ENCODE measurements around the gene STEAP3.

Gene STEAP3

GRCh38 chr2:119197529-119198239 lies 25.9 kb upstream of the STEAP3 start:
- DNase-seq (ENCODE audit: low read depth) = no peak
- TF ChIP-seq CTCF (IDR thresholded peaks at IDR 0.05; ENCODE audit: insufficient read depth, low read depth, low read length, missing control alignments) = no peak
- no peak overlapping the region for H3K4me3 ChIP-seq (ENCODE audit: low read length)

GRCh38 chr2:119198240-119198840 lies 25.3 kb upstream of the STEAP3 start:
- no peak overlapping the region for H3K4me3 ChIP-seq (ENCODE audit: low read length)
- DNase-seq (ENCODE audit: low read depth) = no peak
- no peak for TF ChIP-seq CTCF (IDR thresholded peaks at IDR 0.05; ENCODE audit: insufficient read depth, low read depth, low read length, missing control alignments)

GRCh38 chr2:119201815-119202214 lies 21.8 kb upstream of the STEAP3 start:
- DNase-seq (ENCODE audit: low read depth) = no peak
- TF ChIP-seq CTCF (IDR thresholded peaks at IDR 0.05; ENCODE audit: insufficient read depth, low read depth, low read length, missing control alignments) = no peak
- no peak overlapping the region for H3K4me3 ChIP-seq (ENCODE audit: low read length)

GRCh38 chr2:119202610-119203310 lies 20.9 kb upstream of the STEAP3 start:
- peak; percentile 33 for DNase-seq (ENCODE audit: low read depth)

GRCh38 chr2:119204525-119204924 lies 19.1 kb upstream of the STEAP3 start:
- no peak for DNase-seq (ENCODE audit: low read depth)

More at GRCh38 chr2:119202610-119203310, 20.9 kb upstream of the STEAP3 start:
- TF ChIP-seq CTCF (IDR thresholded peaks at IDR 0.05; ENCODE audit: insufficient read depth, low read depth, low read length, missing control alignments) = no peak
- H3K4me3 ChIP-seq (ENCODE audit: low read length) = no peak overlapping the region

More at GRCh38 chr2:119204525-119204924, 19.1 kb upstream of the STEAP3 start:
- H3K4me3 ChIP-seq (ENCODE audit: low read length) = no peak overlapping the region
- TF ChIP-seq CTCF (IDR thresholded peaks at IDR 0.05; ENCODE audit: insufficient read depth, low read depth, low read length, missing control alignments) = no peak

All from epithelial cell of esophagus (primary cell).